Measurements from ENCODE around the gene SLC34A1. TPM values are rescaled to one million over a fixed set of nuclear protein-coding genes. Genes with fewer than 3 reads are reported as not detected.

The SLC34A1 gene
- total RNA-seq, 4 donors from 2014 or later, result not detected

- H3K27ac ChIP-seq, result peak overlapping the region; percentile 64 to 92 (median 90)
Observed at GRCh38 chr5:177425801-177426565, 41.7 kb downstream of the SLC34A1 start.

GRCh38 chr5:177426566-177427210, 42.5 kb downstream of the SLC34A1 start, which contains the start of gene GRK6:
GRK6 (plus strand) TSS chr5:177426676; CDS start chr5:177426846, 170 bp downstream.
- Histone ChIP-seq H3K4me3 (replicated peaks in 1 of 3) (peak within 1 kb of the TSS; percentile 44 to 79 (median 63)), H3K9me3 (no peaks in the 10 kb centered on the region), H3K36me3 (no peaks in the 10 kb centered on the region), H3K27me3 (no peaks in the 10 kb centered on the region), H3K4me1 (peaks cover 13% of the 10 kb centered on the region in 2 donors), H3K27ac (peak within 1 kb of the TSS; percentile 64 to 92 (median 90))
- intact Hi-C loops (cut with DNase I), result no loop called here
- no peak for TF ChIP-seq CTCF (IDR thresholded peaks at IDR 0.05)
- TF ChIP-seq POLR2A (IDR thresholded peaks at IDR 0.05), result peak; percentile 30 to 76
- DNase-seq, result peak; percentile 58
- WGBS, 2 donors, result 0 to 1% methylated on average over 15 to 36 of the region's 82 CpGs

More at GRCh38 chr5:177425801-177426565, 41.7 kb downstream of the SLC34A1 start:
- DNase-seq, result peak; percentile 100
- WGBS, 2 donors, result 0 to 2% methylated on average over 24 to 26 of the region's 52 CpGs
- no peak for TF ChIP-seq CTCF (IDR thresholded peaks at IDR 0.05)
- peak in 1 of 2 donors; percentile 90 for TF ChIP-seq POLR2A (IDR thresholded peaks at IDR 0.05)
- Histone ChIP-seq H3K9me3 (no peaks in the 10 kb centered on the region), H3K4me3 (replicated peaks in 1 of 3) (peak overlapping the region; percentile 1 to 42 (median 2)), H3K36me3 (no peaks in the 10 kb centered on the region), H3K4me1 (peaks cover 13% of the 10 kb centered on the region in 2 donors), H3K27me3 (no peaks in the 10 kb centered on the region)
- intact Hi-C loops (cut with DNase I), result no loop called here

GRCh38 chr5:177427211-177427822, 43.1 kb downstream of the SLC34A1 start:
- peak overlapping the region; percentile 44 to 79 (median 63) for H3K4me3 ChIP-seq (replicated peaks in 1 of 3)
- peaks cover 2% of the 10 kb centered on the region in 2 donors for H3K36me3 ChIP-seq
- H3K27me3 ChIP-seq, result no peaks in the 10 kb centered on the region
- WGBS, 2 donors, result 11 to 26% methylated on average over 7 to 11 of the region's 11 CpGs
- DNase-seq, result peak in 1 of 2 donors; percentile 10
- intact Hi-C loops (cut with DNase I), result no loop called here
- H3K9me3 ChIP-seq, result no peaks in the 10 kb centered on the region
- peaks cover 13% of the 10 kb centered on the region in 2 donors for H3K4me1 ChIP-seq
- no peak for TF ChIP-seq CTCF (IDR thresholded peaks at IDR 0.05)
- TF ChIP-seq POLR2A (IDR thresholded peaks at IDR 0.05), result no peak
- peak overlapping the region in 2 of 3 donors; percentile 61 to 78 for H3K27ac ChIP-seq

GRCh38 chr5:177427919-177428573, 43.8 kb downstream of the SLC34A1 start:
- Histone ChIP-seq H3K27me3 (no peaks in the 10 kb centered on the region), H3K4me3 (replicated peaks in 1 of 3) (no peak overlapping the region), H3K4me1 (peaks cover 13% of the 10 kb centered on the region in 2 donors), H3K9me3 (no peaks in the 10 kb centered on the region), H3K27ac (no peak overlapping the region), H3K36me3 (peaks cover 9 to 10% of the 10 kb centered on the region in 2 donors)
- intact Hi-C loops (cut with DNase I), result no loop called here
- 82 to 94% methylated on average over 8 to 9 of the region's 11 CpGs for WGBS, 2 donors
- no peak for DNase-seq
- TF ChIP-seq CTCF (IDR thresholded peaks at IDR 0.05) (no peak), POLR2A (IDR thresholded peaks at IDR 0.05) (no peak)

All from thyroid gland (tissue), 4 donors.